Fibroblast of mammary gland (primary cell): ENCODE results near the gene STXBP6.

Experiments
- DNase-seq: peaks from one replicate; pipeline ENCODE4 v3.0.0-alpha.2; 2010; ENCODE audit warnings: low read depth
- H3K4me3 ChIP-seq: 2 replicates; pipeline ENCODE4 v1.5.1; 2011; ENCODE audit warnings: low read depth, mild to moderate bottlenecking, low read length, moderate library complexity; ENCODE audit not compliant: control insufficient read depth
- CTCF ChIP-seq: conservative IDR thresholded peaks from 2 replicates; pipeline ENCODE4 v1.5.1; 2011; ENCODE audit warnings: low read depth, low read length, inconsistent platforms; ENCODE audit not compliant: control insufficient read depth, insufficient read depth

STXBP6 gene

GRCh38 chr14:24928386-24928900 lies 121.5 kb downstream of the STXBP6 start:
- H3K4me3 ChIP-seq = no peak overlapping the region
- no peak for TF ChIP-seq CTCF
- DNase-seq = no peak

- no peak overlapping the region for H3K4me3 ChIP-seq
- no peak for DNase-seq
- TF ChIP-seq CTCF = no peak
Measured at GRCh38 chr14:24927809-24928208, 122.1 kb downstream of the STXBP6 start.

GRCh38 chr14:24925771-24926374 lies 124.1 kb downstream of the STXBP6 start:
- no peak for TF ChIP-seq CTCF
- no peak overlapping the region for H3K4me3 ChIP-seq
- no peak for DNase-seq

GRCh38 chr14:24924544-24924943 lies 125.4 kb downstream of the STXBP6 start:
- DNase-seq = no peak
- TF ChIP-seq CTCF = no peak

GRCh38 chr14:24921903-24922302 lies 128.0 kb downstream of the STXBP6 start:
- TF ChIP-seq CTCF = no peak
- peak; percentile 65 for DNase-seq
- H3K4me3 ChIP-seq = no peak overlapping the region

More at GRCh38 chr14:24924544-24924943, 125.4 kb downstream of the STXBP6 start:
- H3K4me3 ChIP-seq = no peak overlapping the region

GRCh38 chr14:24920265-24921075 lies 129.5 kb downstream of the STXBP6 start:
- DNase-seq = no peak
- H3K4me3 ChIP-seq = no peak overlapping the region
- no peak for TF ChIP-seq CTCF

GRCh38 chr14:24918822-24919221 lies 131.1 kb downstream of the STXBP6 start:
- DNase-seq = no peak
- H3K4me3 ChIP-seq = no peak overlapping the region
- no peak for TF ChIP-seq CTCF
